ENCODE results near the gene PRKCA.

GRCh38 chr17:66517336-66518009 lies 215.1 kb downstream of the PRKCA start:
- TF ChIP-seq POLR2A (IDR thresholded peaks at IDR 0.05) (no peak), CTCF (IDR thresholded peaks at IDR 0.05) (no peak)

Measured in uterus (tissue), 2 donors.